Mesodermal cell (in vitro differentiated cells): Measurements from ENCODE around the gene PFKFB3. TPM values are rescaled to one million over a fixed set of nuclear protein-coding genes. Genes with fewer than 3 reads are reported as not detected.

Experiments used
- H3K27ac ChIP-seq: 2 replicates; pipeline ENCODE4 v1.7.0; 2013; ENCODE audit warnings: mild to moderate bottlenecking, low read depth, low read length, moderate library complexity; ENCODE audit not compliant: severe bottlenecking
- H3K36me3 ChIP-seq: 2 replicates; pipeline ENCODE4 v1.7.1; 2013; ENCODE audit warnings: mild to moderate bottlenecking, low read length, moderate library complexity; ENCODE audit not compliant: control insufficient read depth, insufficient read depth
- H3K4me1 ChIP-seq: one replicate; pipeline ENCODE4 v1.7.1; 2013; ENCODE audit warnings: mild to moderate bottlenecking, low read length; ENCODE audit not compliant: insufficient read depth, control insufficient read depth, poor library complexity, severe bottlenecking
- H3K4me3 ChIP-seq: 2 replicates; pipeline ENCODE4 v1.7.0; 2013; ENCODE audit warnings: low read length, control low read depth, mild to moderate bottlenecking; ENCODE audit not compliant: insufficient read depth, poor library complexity, severe bottlenecking; ENCODE audit errors: extremely low read depth
- H3K9me3 ChIP-seq: 2 replicates; pipeline ENCODE4 v1.7.1; 2013; ENCODE audit warnings: mild to moderate bottlenecking, low read length, moderate library complexity; ENCODE audit not compliant: control insufficient read depth
- WGBS, 2 experiments: methylation state at CpG; one replicate each; pipeline ENCODE4 v1.1.5; 2013; ENCODE audit warnings: missing lambda C conversion rate in 2 of 2; ENCODE audit not compliant: insufficient coverage in 2 of 2; 5-methylcytosine and 5-hydroxymethylcytosine counted together
- polyA plus RNA-seq, 2 experiments: library from polyadenylated mRNA; stranded (reverse); fragments of 50-300 nt; gene quantifications; one replicate each; pipeline ENCODE4 v1.2.3, GENCODE V29; 2013

PFKFB3 gene
- polyA plus RNA-seq (2013, experiment 1 of 2) = 45.8 TPM
- 40.6 TPM for polyA plus RNA-seq (2013, experiment 2 of 2)

GRCh38 chr10:6202684-6203330 lies at the start of gene PFKFB3:
Gene PFKFB3, plus strand, starts transcription at chr10:6202932. Its CDS starts 329 bp downstream, at chr10:6203261.
- Histone ChIP-seq H3K4me1 (peaks cover 17% of the 10 kb centered on the region), H3K36me3 (peaks cover 18% of the 10 kb centered on the region), H3K27ac (peak within 1 kb of the TSS; percentile 95), H3K9me3 (no peaks in the 10 kb centered on the region), H3K4me3 (peak within 1 kb of the TSS; percentile 96)
- 0% methylated on average over 56 to 71 of the region's 75 CpGs for WGBS, 2 experiments

DNA sequence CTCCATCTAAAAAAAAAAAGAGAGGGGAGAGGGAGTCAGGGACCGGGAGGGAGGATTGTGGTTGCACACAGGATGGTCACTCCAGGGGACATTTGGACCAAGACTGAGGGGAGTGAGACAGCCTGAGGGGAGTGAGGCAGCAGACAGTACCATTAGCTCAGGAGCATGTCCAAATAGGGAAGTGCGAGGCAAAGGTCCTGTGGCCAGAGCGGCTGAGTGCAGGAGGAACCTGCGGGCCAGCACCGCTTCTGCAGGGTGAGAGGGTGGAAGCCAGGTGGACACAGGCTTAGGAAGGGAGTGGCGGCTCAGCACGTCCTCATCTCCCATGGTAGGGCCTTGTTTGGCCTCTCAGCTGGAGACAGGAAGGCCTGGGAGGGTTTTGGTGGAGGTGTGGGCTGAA lies 48.9 kb upstream of the PFKFB3 start:
- H3K4me1 ChIP-seq = peaks cover 3% of the 10 kb centered on the region
- no peak overlapping the region for H3K27ac ChIP-seq
- WGBS, 2 experiments = 85 to 86% methylated on average over 7 of the region's 7 CpGs
- H3K36me3 ChIP-seq = peaks cover 8% of the 10 kb centered on the region
- H3K4me3 ChIP-seq = no peak overlapping the region
- no peaks in the 10 kb centered on the region for H3K9me3 ChIP-seq

DNA sequence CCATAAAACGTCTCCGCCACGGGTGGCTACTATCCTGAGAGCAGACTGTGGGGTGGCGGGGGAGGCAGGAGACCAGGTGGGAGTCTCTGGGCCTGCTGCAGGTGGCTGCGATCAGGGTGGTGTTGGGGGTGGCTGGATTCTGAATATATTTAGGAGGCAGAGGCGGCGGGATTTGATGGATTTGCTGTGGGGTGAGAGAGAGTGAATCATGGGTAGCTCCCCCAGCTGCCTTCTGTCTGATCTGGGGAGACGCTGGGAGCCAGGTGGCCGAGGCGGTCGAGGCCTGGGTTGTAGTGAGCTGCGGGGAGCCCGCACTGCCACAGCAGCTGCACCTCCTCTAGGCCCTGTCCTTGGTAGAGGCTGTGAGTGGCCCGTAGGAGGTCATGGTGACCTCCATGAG lies 48.2 kb upstream of the PFKFB3 start:
- Histone ChIP-seq H3K4me1 (peaks cover 3% of the 10 kb centered on the region), H3K36me3 (peaks cover 7% of the 10 kb centered on the region), H3K4me3 (no peak overlapping the region), H3K27ac (no peak overlapping the region), H3K9me3 (no peaks in the 10 kb centered on the region)
- WGBS, 2 experiments = 87 to 91% methylated on average over 11 to 13 of the region's 14 CpGs

DNA sequence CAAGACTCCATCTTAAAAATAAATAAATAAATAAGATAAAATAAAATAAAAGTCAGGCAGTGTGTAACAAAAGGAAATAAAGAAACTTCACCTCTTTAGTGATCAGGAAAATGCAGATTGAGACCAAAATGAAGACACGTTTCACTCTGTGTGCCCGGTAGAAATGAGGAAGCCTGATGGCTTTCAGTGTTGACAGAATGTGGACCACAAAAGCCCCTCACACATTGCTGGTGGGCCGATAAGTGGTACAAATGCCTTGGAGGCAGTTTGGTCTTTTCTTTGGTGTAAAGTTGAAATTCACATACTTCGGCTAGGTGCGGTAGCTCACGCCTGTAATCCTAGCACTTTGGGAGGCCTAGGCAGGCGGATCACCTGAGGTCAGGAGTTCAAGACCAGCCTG lies 44.5 kb upstream of the PFKFB3 start:
- Histone ChIP-seq H3K4me1 (peaks cover 13% of the 10 kb centered on the region), H3K27ac (no peak overlapping the region), H3K4me3 (no peak overlapping the region), H3K36me3 (no peaks in the 10 kb centered on the region), H3K9me3 (no peaks in the 10 kb centered on the region)
- WGBS, 2 experiments = 93 to 94% methylated on average over 6 to 7 of the region's 7 CpGs

- 90 to 95% methylated on average over 2 to 3 of the region's 3 CpGs for WGBS, 2 experiments
- peaks cover 37% of the 10 kb centered on the region for H3K4me1 ChIP-seq
- H3K36me3 ChIP-seq = peaks cover 8% of the 10 kb centered on the region
- H3K4me3 ChIP-seq = no peak overlapping the region
- H3K9me3 ChIP-seq = no peaks in the 10 kb centered on the region
- H3K27ac ChIP-seq = peak overlapping the region; percentile 88
Observed at GRCh38 chr10:6161921-6162320, 40.8 kb upstream of the PFKFB3 start.

DNA sequence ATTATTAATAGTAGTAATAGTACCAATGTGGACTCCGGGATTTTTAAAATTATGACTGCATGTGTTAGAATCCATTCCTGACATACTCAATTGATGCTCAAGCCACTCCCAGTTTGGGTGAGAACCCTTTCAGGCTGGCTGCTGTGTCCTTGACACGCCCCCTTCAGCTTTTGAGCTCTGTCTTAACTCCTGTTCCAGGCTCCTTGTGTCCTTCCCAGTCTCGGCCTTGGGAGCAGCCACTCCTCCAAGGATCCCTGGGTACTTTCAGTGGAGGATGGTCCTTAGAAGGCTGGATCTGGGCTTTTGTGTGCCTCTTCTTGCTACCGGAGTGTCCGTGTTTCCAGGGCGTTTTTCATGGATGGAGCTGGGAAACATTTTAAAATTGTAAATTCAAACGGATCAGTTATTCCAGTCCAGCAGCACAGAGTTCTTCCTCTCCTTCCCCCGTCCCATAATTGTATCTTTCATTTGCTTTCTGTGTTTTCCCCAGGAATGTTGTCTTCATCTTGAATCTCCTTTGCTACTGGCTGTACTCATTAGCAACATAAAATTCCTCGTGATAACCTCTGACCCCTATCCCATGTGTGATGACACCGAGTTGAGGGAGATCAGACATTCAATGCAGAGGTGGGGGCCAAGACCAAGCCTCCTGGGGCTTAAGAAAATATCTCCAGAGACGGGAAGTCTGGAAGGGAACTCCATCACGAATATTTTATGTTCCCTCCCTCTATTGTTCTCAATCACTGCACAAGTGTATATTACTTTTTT lies 40.0 kb upstream of the PFKFB3 start:
- Histone ChIP-seq H3K27ac (peak overlapping the region; percentile 88), H3K4me3 (no peak overlapping the region), H3K36me3 (peaks cover 9% of the 10 kb centered on the region), H3K4me1 (peaks cover 42% of the 10 kb centered on the region), H3K9me3 (no peaks in the 10 kb centered on the region)
- WGBS, 2 experiments = 74 to 82% methylated on average over 4 to 6 of the region's 12 CpGs

DNA sequence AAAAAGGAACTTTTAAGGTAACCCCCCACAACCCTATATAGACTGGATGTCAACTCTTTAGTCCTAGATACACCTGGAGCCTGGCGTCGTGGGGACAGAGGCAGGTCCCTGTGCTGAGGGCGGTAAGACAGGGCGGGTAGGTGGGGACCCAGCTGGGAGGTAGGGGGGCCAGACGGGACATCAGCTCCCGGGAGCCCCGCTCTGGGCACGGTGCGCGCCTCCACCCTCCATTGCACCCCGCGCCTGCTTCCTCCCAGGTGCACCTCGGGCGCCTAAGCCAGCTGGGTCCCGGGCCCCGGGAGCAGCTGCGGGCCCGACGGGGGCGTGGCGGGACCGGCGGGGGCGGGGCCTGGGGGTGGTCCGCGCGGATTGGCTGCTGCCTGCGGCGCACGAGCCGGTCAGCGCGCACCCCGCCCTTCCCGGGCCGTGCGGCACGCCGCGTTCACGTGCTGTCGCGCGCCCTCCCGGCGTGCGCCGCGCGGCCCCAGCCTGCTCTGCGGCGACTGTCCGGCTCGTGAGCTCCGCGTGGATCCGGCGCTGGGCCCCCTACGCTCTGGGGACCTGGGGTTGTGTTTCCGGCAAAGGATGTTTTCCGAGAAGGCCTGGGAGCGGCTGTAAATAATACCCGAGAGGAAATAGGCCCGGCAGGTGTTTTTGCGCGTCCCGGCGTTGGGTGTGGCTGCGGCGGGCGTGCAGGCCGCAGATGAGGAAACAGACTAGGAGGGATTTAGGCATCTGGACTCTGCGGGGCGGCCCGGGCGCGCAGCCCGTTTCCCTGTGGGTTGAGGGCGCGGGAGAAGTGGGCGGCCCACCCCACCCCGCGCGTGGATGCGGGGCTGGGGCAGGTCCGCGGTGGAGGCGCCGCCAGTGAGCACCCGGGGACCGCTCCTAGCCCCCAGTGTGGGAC lies 39.1 kb upstream of the PFKFB3 start:
- Histone ChIP-seq H3K4me1 (peaks cover 45% of the 10 kb centered on the region), H3K4me3 (peak overlapping the region; percentile 52), H3K27ac (peak overlapping the region; percentile 88), H3K36me3 (peaks cover 9% of the 10 kb centered on the region), H3K9me3 (no peaks in the 10 kb centered on the region)
- WGBS, 2 experiments = 5 to 13% methylated on average over 70 to 77 of the region's 91 CpGs

GRCh38 chr10:6164271-6165095 lies 38.2 kb upstream of the PFKFB3 start:
- peak overlapping the region; percentile 52 for H3K4me3 ChIP-seq
- H3K4me1 ChIP-seq = peaks cover 45% of the 10 kb centered on the region
- no peaks in the 10 kb centered on the region for H3K9me3 ChIP-seq
- 52 to 58% methylated on average over 14 to 15 of the region's 16 CpGs for WGBS, 2 experiments
- H3K36me3 ChIP-seq = peaks cover 9% of the 10 kb centered on the region
- H3K27ac ChIP-seq = peak overlapping the region; percentile 80

- H3K4me3 ChIP-seq = no peak overlapping the region
Observed at GRCh38 chr10:6165221-6165725, 37.5 kb upstream of the PFKFB3 start.

More at GRCh38 chr10:6165221-6165725, 37.5 kb upstream of the PFKFB3 start:
- 82 to 98% methylated on average over 4 to 5 of the region's 6 CpGs for WGBS, 2 experiments
- Histone ChIP-seq H3K27ac (peak overlapping the region; percentile 80), H3K9me3 (no peaks in the 10 kb centered on the region), H3K36me3 (peaks cover 9% of the 10 kb centered on the region), H3K4me1 (peaks cover 45% of the 10 kb centered on the region)
